Measurements from ENCODE around the gene SPIRE2. TPM values are rescaled to one million over a fixed set of nuclear protein-coding genes. Genes with fewer than 3 reads are reported as not detected.

SPIRE2 gene
- total RNA-seq, 1 donor from 2014 or later = 15.8 TPM

DNA sequence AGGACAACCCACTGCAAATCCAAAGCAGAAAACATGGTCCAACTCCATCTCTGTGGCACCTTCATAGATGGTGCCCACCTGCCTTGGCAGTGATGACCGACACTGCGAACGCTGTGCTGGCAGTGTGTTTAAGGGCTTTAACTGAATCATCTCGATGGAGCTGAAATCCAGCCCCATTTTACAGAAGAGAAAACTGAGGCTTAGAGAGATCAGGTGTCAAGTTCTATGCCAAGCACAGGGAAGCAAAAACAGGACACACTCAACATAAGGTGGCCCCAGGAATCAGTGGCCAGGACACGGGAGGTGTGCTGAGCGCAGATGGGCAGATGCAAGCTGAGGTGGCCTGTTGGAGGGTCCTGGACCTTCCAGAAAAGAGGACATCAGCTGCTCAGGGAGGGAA lies 34.5 kb downstream of the SPIRE2 start:
- no peaks in the 10 kb centered on the region for H3K27me3 ChIP-seq (ENCODE audit: low read depth)

GRCh38 chr16:89863741-89864526 lies 35.7 kb downstream of the SPIRE2 start:
- ATAC-seq (peak; percentile 58 to 62), DNase-seq (peak; percentile 64)
- H3K4me1 ChIP-seq = peaks cover 25% of the 10 kb centered on the region
- no peaks in the 10 kb centered on the region for H3K36me3 ChIP-seq
- peaks cover 7% of the 10 kb centered on the region for H3K9me3 ChIP-seq
- TF ChIP-seq CTCF (IDR thresholded peaks at IDR 0.05) = no peak
- peak overlapping the region; percentile 32 for H3K4me3 ChIP-seq
- intact Hi-C loops (cut with DNase I) = loop anchor here (10.0 kb wide), 1 partner anchor 159 kb away; the partner anchor contains the start of gene SPATA2L
- peak overlapping the region; percentile 88 for H3K27ac ChIP-seq
- no peaks in the 10 kb centered on the region for H3K27me3 ChIP-seq (ENCODE audit: low read depth)

More for the DNA sequence above, 34.5 kb downstream of the SPIRE2 start:
- no peak for DNase-seq
- Histone ChIP-seq H3K4me1 (peaks cover 25% of the 10 kb centered on the region), H3K4me3 (no peak overlapping the region), H3K36me3 (no peaks in the 10 kb centered on the region), H3K9me3 (peaks cover 1% of the 10 kb centered on the region), H3K27ac (peak overlapping the region; percentile 88)
- intact Hi-C loops (cut with DNase I) = loop anchor here (10.0 kb wide), 1 partner anchor 158 kb away; the partner anchor contains the start of gene SPATA2L
- no peak for ATAC-seq
- no peak for TF ChIP-seq CTCF (IDR thresholded peaks at IDR 0.05)

DNA sequence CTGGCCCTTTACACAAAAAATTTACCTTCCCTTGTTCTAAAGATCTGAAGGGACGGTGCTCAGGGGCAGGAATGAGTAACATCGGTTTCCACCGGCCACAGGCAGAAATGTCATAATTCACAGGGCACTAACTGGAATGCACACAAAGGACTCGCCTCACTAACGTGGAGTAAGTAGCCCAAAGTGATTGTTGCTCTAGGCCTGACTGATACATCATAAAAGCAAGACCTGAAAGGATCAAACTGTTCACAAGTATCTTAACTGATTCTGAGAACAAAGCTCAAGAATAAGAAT lies 36.2 kb downstream of the SPIRE2 start:
- ATAC-seq = no peak
- peak overlapping the region; percentile 32 for H3K4me3 ChIP-seq
- no peaks in the 10 kb centered on the region for H3K27me3 ChIP-seq (ENCODE audit: low read depth)

DNA sequence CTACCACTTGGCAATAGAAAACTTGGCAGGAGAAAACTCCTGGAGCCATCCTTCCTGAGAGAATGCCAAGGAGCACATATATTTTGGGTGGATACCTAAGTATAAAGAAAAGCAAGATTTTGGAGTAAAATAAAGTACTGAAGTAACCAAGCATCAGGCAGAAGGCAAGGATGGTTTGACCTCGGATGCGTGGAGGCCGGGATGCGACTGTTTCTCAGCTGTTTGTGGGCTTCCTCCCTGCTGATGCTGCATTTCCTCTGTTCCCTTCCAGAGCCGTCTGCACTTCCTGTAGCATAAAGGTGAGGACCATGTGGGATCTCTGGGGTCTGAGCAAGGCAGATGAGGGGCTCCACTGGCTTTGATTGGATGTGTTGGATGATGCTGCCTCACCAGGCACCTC lies 39.6 kb downstream of the SPIRE2 start:
- intact Hi-C loops (cut with DNase I) = loop anchor here (10.0 kb wide), 1 partner anchor 163 kb away; the partner anchor contains the start of gene SPATA2L
- no peaks in the 10 kb centered on the region for H3K27me3 ChIP-seq (ENCODE audit: low read depth)
- no peaks in the 10 kb centered on the region for H3K36me3 ChIP-seq
- H3K9me3 ChIP-seq = peaks cover 7% of the 10 kb centered on the region
- no peak for DNase-seq
- H3K4me3 ChIP-seq = no peak overlapping the region
- TF ChIP-seq CTCF (IDR thresholded peaks at IDR 0.05) = no peak
- H3K4me1 ChIP-seq = peaks cover 29% of the 10 kb centered on the region
- ATAC-seq = no peak
- H3K27ac ChIP-seq = no peak overlapping the region

More for the DNA sequence above, 36.2 kb downstream of the SPIRE2 start:
- H3K9me3 ChIP-seq = peaks cover 7% of the 10 kb centered on the region
- no peaks in the 10 kb centered on the region for H3K36me3 ChIP-seq
- intact Hi-C loops (cut with DNase I) = loop anchor here (10.0 kb wide), 1 partner anchor 160 kb away; the partner anchor contains the start of gene SPATA2L
- peak overlapping the region; percentile 88 for H3K27ac ChIP-seq
- no peak for TF ChIP-seq CTCF (IDR thresholded peaks at IDR 0.05)
- H3K4me1 ChIP-seq = peaks cover 25% of the 10 kb centered on the region
- no peak for DNase-seq

DNA sequence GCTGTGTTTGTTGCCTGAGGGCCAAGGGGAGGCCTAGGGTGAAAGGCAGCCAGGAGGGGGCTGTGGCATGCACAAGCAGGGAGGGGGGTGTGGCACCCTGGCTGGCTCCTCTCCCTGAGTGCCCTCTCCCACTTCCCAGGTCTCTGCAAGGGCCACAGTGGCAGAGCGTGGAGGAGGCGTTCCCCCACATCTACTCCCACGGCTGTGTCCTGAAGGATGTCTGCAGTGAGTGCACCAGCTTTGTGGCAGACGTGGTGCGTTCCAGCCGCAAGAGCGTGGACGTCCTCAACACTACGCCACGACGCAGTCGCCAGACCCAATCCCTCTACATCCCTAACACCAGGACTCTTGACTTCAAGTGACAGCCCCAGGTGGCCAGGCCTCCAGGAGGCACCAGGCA lies 41.6 kb downstream of the SPIRE2 start:
- H3K9me3 ChIP-seq = peaks cover 7% of the 10 kb centered on the region
- no peak overlapping the region for H3K4me3 ChIP-seq
- peaks cover 5% of the 10 kb centered on the region for H3K36me3 ChIP-seq
- intact Hi-C loops (cut with DNase I) = loop anchor here (10.0 kb wide), 1 partner anchor 165 kb away; the partner anchor contains the start of gene SPATA2L
- H3K27ac ChIP-seq = no peak overlapping the region
- H3K27me3 ChIP-seq (ENCODE audit: low read depth) = no peaks in the 10 kb centered on the region
- no peak for ATAC-seq
- DNase-seq = no peak
- no peak for TF ChIP-seq CTCF (IDR thresholded peaks at IDR 0.05)
- H3K4me1 ChIP-seq = peaks cover 18% of the 10 kb centered on the region

Data from lower lobe of right lung (tissue), 2 donors.